Progenitor cell of endocrine pancreas (in vitro differentiated cells): Measurements from ENCODE around the gene LECT2. TPM values are rescaled to one million over a fixed set of nuclear protein-coding genes. Genes with fewer than 3 reads are reported as not detected.

Experiments
- DNase-seq: peaks from one replicate; pipeline ENCODE4 v3.0.0; 2021; ENCODE audit warnings: low spot score; ENCODE audit not compliant: unreplicated experiment
- H3K27ac Mint-ChIP-seq: 2 replicates; pipeline ENCODE4 v1.8.0; 2021; ENCODE audit warnings: mild to moderate bottlenecking, moderate library complexity, mixed read lengths
- H3K27me3 Mint-ChIP-seq: 2 replicates; pipeline ENCODE4 v1.8.0; 2021; ENCODE audit warnings: mixed read lengths
- H3K36me3 Mint-ChIP-seq: 2 replicates; pipeline ENCODE4 v1.8.0; 2022; ENCODE audit warnings: mixed read lengths; ENCODE audit not compliant: insufficient read depth
- H3K4me1 Mint-ChIP-seq: 2 replicates; pipeline ENCODE4 v1.8.0; 2021; ENCODE audit warnings: low read depth, mixed read lengths
- H3K4me3 Mint-ChIP-seq: 2 replicates; pipeline ENCODE4 v1.8.0; 2021; ENCODE audit warnings: low read depth, mild to moderate bottlenecking, moderate library complexity, mixed read lengths
- H3K9me3 Mint-ChIP-seq: 2 replicates; pipeline ENCODE4 v1.8.0; 2021; ENCODE audit warnings: low read depth, mixed read lengths
- long read RNA-seq: library from polyadenylated mRNA; unstranded; transcript quantifications from one replicate; pipeline ENCODE4 v2.0.0, GENCODE V29; 2020
- total RNA-seq: library from RNA; stranded (reverse); gene quantifications from 2 replicates; pipeline ENCODE4 v1.2.1, GENCODE V29; 2021
- TF ChIP-seq, protein P1 (sequence below): fragments of 200-600 bp; sonication (generic); IDR thresholded peaks from one replicate; pipeline ENCODE4 v1.5.0; 2021; ENCODE audit warnings: antibody characterized with exemption, mild to moderate bottlenecking; ENCODE audit not compliant: unreplicated experiment

LECT2 gene
- total RNA-seq: not detected in 2 replicates
- long read RNA-seq: 0 reads

DNA sequence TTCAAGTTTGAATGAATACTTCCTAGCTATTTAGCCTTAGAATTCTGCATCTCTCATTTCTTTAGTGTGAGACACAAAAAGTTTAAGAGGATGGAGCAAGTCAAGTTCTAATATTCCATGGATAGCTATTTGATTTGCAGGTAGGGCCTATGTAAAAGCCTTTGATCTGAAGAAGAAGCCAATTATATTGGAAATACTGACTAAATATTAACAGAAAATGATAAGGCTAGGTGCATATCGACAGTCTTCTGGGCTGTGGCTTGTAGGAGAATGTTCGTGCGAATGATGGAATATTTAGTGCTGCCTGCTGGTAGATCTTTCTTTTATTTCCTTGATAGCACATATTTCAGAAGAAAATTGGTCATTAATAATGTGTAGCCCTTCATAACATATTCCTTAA lies at the start of gene LECT2:
TSS of gene LECT2 (minus strand) at position 85 of the 400 bp plus-strand sequence. CDS start 150 bp downstream, outside the sequence.
- TF ChIP-seq, protein P1, sequence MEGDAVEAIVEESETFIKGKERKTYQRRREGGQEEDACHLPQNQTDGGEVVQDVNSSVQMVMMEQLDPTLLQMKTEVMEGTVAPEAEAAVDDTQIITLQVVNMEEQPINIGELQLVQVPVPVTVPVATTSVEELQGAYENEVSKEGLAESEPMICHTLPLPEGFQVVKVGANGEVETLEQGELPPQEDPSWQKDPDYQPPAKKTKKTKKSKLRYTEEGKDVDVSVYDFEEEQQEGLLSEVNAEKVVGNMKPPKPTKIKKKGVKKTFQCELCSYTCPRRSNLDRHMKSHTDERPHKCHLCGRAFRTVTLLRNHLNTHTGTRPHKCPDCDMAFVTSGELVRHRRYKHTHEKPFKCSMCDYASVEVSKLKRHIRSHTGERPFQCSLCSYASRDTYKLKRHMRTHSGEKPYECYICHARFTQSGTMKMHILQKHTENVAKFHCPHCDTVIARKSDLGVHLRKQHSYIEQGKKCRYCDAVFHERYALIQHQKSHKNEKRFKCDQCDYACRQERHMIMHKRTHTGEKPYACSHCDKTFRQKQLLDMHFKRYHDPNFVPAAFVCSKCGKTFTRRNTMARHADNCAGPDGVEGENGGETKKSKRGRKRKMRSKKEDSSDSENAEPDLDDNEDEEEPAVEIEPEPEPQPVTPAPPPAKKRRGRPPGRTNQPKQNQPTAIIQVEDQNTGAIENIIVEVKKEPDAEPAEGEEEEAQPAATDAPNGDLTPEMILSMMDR: no peak
- Mint-ChIP-seq H3K4me1 (no peaks in the 10 kb centered on the region), H3K36me3 (no peaks in the 10 kb centered on the region), H3K4me3 (no peak within 1 kb of the TSS), H3K27ac (no peak within 1 kb of the TSS), H3K27me3 (peaks cover 24% of the 10 kb centered on the region), H3K9me3 (peaks cover 6% of the 10 kb centered on the region)
- DNase-seq: no peak

DNA sequence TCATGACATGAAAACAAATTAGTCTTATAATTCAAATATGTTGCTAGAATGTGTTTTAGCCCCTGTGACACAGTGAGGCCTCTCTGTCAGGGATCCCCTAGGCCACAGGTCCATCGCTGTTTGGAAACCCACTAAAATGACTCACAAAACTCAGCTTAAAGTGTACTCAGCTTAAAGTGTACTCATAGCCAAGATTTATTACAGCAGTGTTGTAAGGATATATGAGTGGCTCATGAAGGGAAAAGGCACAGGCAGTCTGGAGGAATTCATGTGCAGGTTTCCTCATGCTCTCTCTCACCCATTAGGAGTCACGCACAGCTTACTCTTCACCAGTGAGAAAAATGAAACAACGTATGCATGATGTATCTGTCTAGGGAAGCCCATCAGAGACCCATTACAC lies 49.7 kb upstream of the LECT2 start:
- Mint-ChIP-seq H3K9me3 (no peaks in the 10 kb centered on the region), H3K36me3 (no peaks in the 10 kb centered on the region), H3K27ac (no peak overlapping the region), H3K4me1 (peaks cover 4% of the 10 kb centered on the region), H3K4me3 (no peak overlapping the region), H3K27me3 (peaks cover 71% of the 10 kb centered on the region)
- TF ChIP-seq, protein P1: no peak
- DNase-seq: no peak

- Mint-ChIP-seq H3K4me1 (peaks cover 4% of the 10 kb centered on the region), H3K27me3 (peaks cover 78% of the 10 kb centered on the region), H3K36me3 (no peaks in the 10 kb centered on the region), H3K4me3 (no peak overlapping the region), H3K9me3 (no peaks in the 10 kb centered on the region), H3K27ac (no peak overlapping the region)
- DNase-seq: no peak
- TF ChIP-seq, protein P1: no peak
These were observed 46.7 kb upstream of the LECT2 start for GRCh38 chr5:136001466-136001981.

GRCh38 chr5:136000932-136001331 lies 46.1 kb upstream of the LECT2 start:
- Mint-ChIP-seq H3K27me3 (peaks cover 79% of the 10 kb centered on the region), H3K4me1 (peaks cover 4% of the 10 kb centered on the region), H3K36me3 (no peaks in the 10 kb centered on the region), H3K27ac (no peak overlapping the region), H3K9me3 (no peaks in the 10 kb centered on the region), H3K4me3 (no peak overlapping the region)
- DNase-seq: no peak
- TF ChIP-seq, protein P1: no peak

DNA sequence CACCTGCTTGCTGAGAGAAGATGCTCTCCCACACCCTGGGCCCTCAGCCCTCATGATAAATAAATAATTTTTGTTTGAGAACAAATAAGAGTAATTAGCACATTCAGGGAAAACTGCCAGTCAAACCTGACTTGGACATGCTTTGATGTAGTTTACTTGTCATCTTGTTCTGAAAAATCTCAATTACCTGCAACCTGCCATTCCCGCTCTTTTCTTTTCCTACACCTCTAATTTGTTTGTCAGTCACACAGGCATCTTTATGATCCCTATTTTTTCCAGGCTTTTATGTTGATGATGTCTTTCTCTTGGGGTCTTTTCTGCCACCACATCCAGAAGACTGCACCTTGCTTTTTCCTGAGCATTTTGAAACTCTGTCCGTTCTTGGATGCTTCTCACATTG lies 45.4 kb upstream of the LECT2 start:
- peaks cover 75% of the 10 kb centered on the region for H3K27me3 Mint-ChIP-seq
- TF ChIP-seq, protein P1: no peak
- no peaks in the 10 kb centered on the region for H3K36me3 Mint-ChIP-seq
- no peaks in the 10 kb centered on the region for H3K9me3 Mint-ChIP-seq
- no peaks in the 10 kb centered on the region for H3K4me1 Mint-ChIP-seq
- no peak overlapping the region for H3K27ac Mint-ChIP-seq
- H3K4me3 Mint-ChIP-seq: no peak overlapping the region
- no peak for DNase-seq
